Measurements from ENCODE around the gene ODF2. TPM values are rescaled to one million over a fixed set of nuclear protein-coding genes. Genes with fewer than 3 reads are reported as not detected.

The ODF2 gene
- total and polyA plus RNA-seq, 2 of the 13 experiments (the other 11 are each of a cell fraction or from before 2014, with no cell fraction given), result 9.8 to 31.3 TPM

GRCh38 chr9:128420651-128421481, 34.9 kb upstream of the ODF2 start, which contains the start of gene CERCAM (continued):
- TF ChIP-seq ZNF441 (CRISPR knock-in tag; IDR thresholded peaks at IDR 0.05; ENCODE audit: borderline replicate concordance) (peak; percentile 50; the same call in 1 of the 2 replicates), THYN1 (CRISPR knock-in tag; IDR thresholded peaks at IDR 0.05; ENCODE audit: borderline replicate concordance, low read depth) (no peak), POLR2G (IDR thresholded peaks at IDR 0.05; ENCODE audit: low read depth, low read length) (peak; percentile 44; the same call in 1 of the 2 replicates), NCOR1 (IDR thresholded peaks at IDR 0.05; ENCODE audit: borderline replicate concordance, low read length) (no peak), ELF1 (CRISPR knock-in tag; IDR thresholded peaks at IDR 0.05) (no peak), BRD4 (CRISPR knock-in tag; IDR thresholded peaks at IDR 0.05) (no peak), ZBTB7B (CRISPR knock-in tag; IDR thresholded peaks at IDR 0.05) (peak; percentile 63), CERS6 (CRISPR knock-in tag; IDR thresholded peaks at IDR 0.05) (no peak), ZNF333 (CRISPR knock-in tag; IDR thresholded peaks at IDR 0.05; ENCODE audit: borderline replicate concordance) (0 out of 2 replicates have a peak, but pooled peaks have one; percentile 58), MNT (IDR thresholded peaks at IDR 0.05) (no peak), ZNF10 (CRISPR knock-in tag; IDR thresholded peaks at IDR 0.05; ENCODE audit: borderline replicate concordance, low read depth) (no peak), ZNF556 (CRISPR knock-in tag; IDR thresholded peaks at IDR 0.05; ENCODE audit: borderline replicate concordance) (no peak), DBP (CRISPR knock-in tag; IDR thresholded peaks at IDR 0.05; ENCODE audit: not compliant biosample characterization) (peak; percentile 30), PRDM4 (CRISPR knock-in tag; IDR thresholded peaks at IDR 0.05; ENCODE audit: borderline replicate concordance) (no peak), ZNF142 (CRISPR knock-in tag; IDR thresholded peaks at IDR 0.05) (no peak)

Measured in HepG2 (cell line).